Fibroblast of lung (primary cell): Measurements from ENCODE around the gene SLC13A5. TPM values are rescaled to one million over a fixed set of nuclear protein-coding genes. Genes with fewer than 3 reads are reported as not detected.

Experiments used
- DNase-seq, 2 donors: peaks; one replicate each; pipeline versions ENCODE4 v3.0.0 to v3.0.0-alpha.2; 2010; ENCODE audit warnings: low read depth in 2 of 2
- H2AFZ ChIP-seq: 2 replicates; pipeline ENCODE4 v1.5.1; 2012; ENCODE audit warnings: low read length, control low read depth, inconsistent platforms
- H3K27ac ChIP-seq: 2 replicates; pipeline ENCODE4 v1.5.1; 2011; ENCODE audit warnings: low read length, control low read depth; ENCODE audit not compliant: insufficient read depth
- H3K27me3 ChIP-seq: 2 replicates; pipeline ENCODE4 v1.5.1; 2011; ENCODE audit warnings: mild to moderate bottlenecking, low read length; ENCODE audit not compliant: control insufficient read depth, insufficient read depth
- H3K36me3 ChIP-seq: 2 replicates; pipeline ENCODE4 v1.5.1; 2011; ENCODE audit warnings: low read length; ENCODE audit not compliant: control insufficient read depth, insufficient read depth
- H3K4me1 ChIP-seq: 2 replicates; pipeline ENCODE4 v1.5.1; 2011; ENCODE audit warnings: low read length; ENCODE audit not compliant: control insufficient read depth, insufficient read depth; ENCODE audit errors: extremely low read depth
- H3K4me2 ChIP-seq: 2 replicates; pipeline ENCODE4 v1.5.1; 2011; ENCODE audit warnings: low read length, control low read depth; ENCODE audit not compliant: insufficient read depth; ENCODE audit errors: extremely low read depth
- H3K4me3 ChIP-seq, 4 experiments: fragments of 200-600 bp in 1 of 4; sonication (generic) in 1 of 4; replicated peaks in 1 of 4; 2 replicates each; pipeline ENCODE4 v1.5.1; 2011 to 2016; ENCODE audit warnings: low read length in 4 of 4, low read depth in 3 of 4, mild to moderate bottlenecking in 3 of 4, control low read depth in 2 of 4, inconsistent platforms in 1 of 4, mixed read lengths in 1 of 4; ENCODE audit not compliant: insufficient read depth in 1 of 4; ENCODE audit errors: control extremely low read depth in 1 of 4
- H3K79me2 ChIP-seq: 2 replicates; pipeline ENCODE4 v1.5.1; 2012; ENCODE audit warnings: mild to moderate bottlenecking, low read length, inconsistent platforms; ENCODE audit not compliant: control insufficient read depth, insufficient read depth
- H3K9ac ChIP-seq: 2 replicates; pipeline ENCODE4 v1.5.1; 2011; ENCODE audit warnings: mild to moderate bottlenecking, low read length, control low read depth; ENCODE audit not compliant: insufficient read depth
- H3K9me3 ChIP-seq: 2 replicates; pipeline ENCODE4 v1.5.1; 2012; ENCODE audit warnings: low read depth, low read length; ENCODE audit not compliant: control insufficient read depth, insufficient read depth
- H4K20me1 ChIP-seq: 2 replicates; pipeline ENCODE4 v1.5.1; 2011; ENCODE audit warnings: low read length; ENCODE audit not compliant: control insufficient read depth, insufficient read depth; ENCODE audit errors: extremely low read depth
- CTCF ChIP-seq, 2 donors: IDR thresholded peaks in 1 of 2; conservative IDR thresholded peaks in 1 of 2; 1 replicate in 1 of 2; 2 replicates in 1 of 2; pipeline ENCODE4 v1.5.1; 2011 to 2012; ENCODE audit warnings: low read length in 2 of 2, control low read depth in 1 of 2, inconsistent platforms in 1 of 2, low read depth in 1 of 2, mild to moderate bottlenecking in 1 of 2
- EZH2 ChIP-seq: IDR thresholded peaks from 2 replicates; pipeline ENCODE4 v1.5.1; 2012; ENCODE audit warnings: low read length, control low read depth, mild to moderate bottlenecking; ENCODE audit errors: missing control alignments
- polyA plus RNA-seq, 2 donors: library from polyadenylated mRNA; depleted of rRNA in 1 of 2; stranded (reverse) in 1 of 2; unstranded in 1 of 2; fragments of >200 nt; gene quantifications; 2 replicates each; pipeline ENCODE4 v1.2.1, GENCODE V29; 2011 to 2012; ENCODE audit warnings: missing spikeins in 1 of 2
- total RNA-seq: library from RNA; depleted of rRNA; stranded (reverse); fragments of >200 nt; gene quantifications from 2 replicates; pipeline ENCODE4 v1.2.1, GENCODE V29; 2014

The SLC13A5 gene
- total and polyA plus RNA-seq, 2 donors (not counting 1 experiment from before 2014, with no cell fraction given), result not detected

- H3K9me3 ChIP-seq, result no peaks in the 10 kb centered on the region
- no peak overlapping the region for H3K4me2 ChIP-seq
- no peaks in the 10 kb centered on the region for H3K27me3 ChIP-seq
- no peak for TF ChIP-seq EZH2
- TF ChIP-seq CTCF (conservative IDR thresholded peaks at IDR 0.05 in 1 of 2, IDR thresholded peaks at IDR 0.05 in 1 of 2; ENCODE audit: low read depth in 1 of 2, low read length in 2 of 2), result no peak
- DNase-seq, result no peak
- no peak overlapping the region for H3K27ac ChIP-seq
- H3K79me2 ChIP-seq, result no peaks in the 10 kb centered on the region
- no peaks in the 10 kb centered on the region for H4K20me1 ChIP-seq
- H2AFZ ChIP-seq, result no peak overlapping the region
- H3K36me3 ChIP-seq, result no peaks in the 10 kb centered on the region
- H3K4me3 ChIP-seq, result no peak overlapping the region
- H3K9ac ChIP-seq, result no peak overlapping the region
- no peaks in the 10 kb centered on the region for H3K4me1 ChIP-seq
Observed at GRCh38 chr17:6686026-6686425, 27.1 kb downstream of the SLC13A5 start.

GRCh38 chr17:6684881-6685767 is 28.0 kb downstream of the SLC13A5 start:
- no peaks in the 10 kb centered on the region for H3K9me3 ChIP-seq
- TF ChIP-seq CTCF (conservative IDR thresholded peaks at IDR 0.05 in 1 of 2, IDR thresholded peaks at IDR 0.05 in 1 of 2; ENCODE audit: low read depth in 1 of 2, low read length in 2 of 2) (no peak), EZH2 (no peak)

GRCh38 chr17:6684460-6684783 is 28.7 kb downstream of the SLC13A5 start:
- DNase-seq, result no peak
- H3K4me2 ChIP-seq, result no peak overlapping the region
- no peak overlapping the region for H2AFZ ChIP-seq
- no peak for TF ChIP-seq CTCF (conservative IDR thresholded peaks at IDR 0.05 in 1 of 2, IDR thresholded peaks at IDR 0.05 in 1 of 2; ENCODE audit: low read depth in 1 of 2, low read length in 2 of 2)
- TF ChIP-seq EZH2, result no peak
- no peaks in the 10 kb centered on the region for H4K20me1 ChIP-seq
- no peaks in the 10 kb centered on the region for H3K79me2 ChIP-seq
- H3K9me3 ChIP-seq, result no peaks in the 10 kb centered on the region
- no peak overlapping the region for H3K27ac ChIP-seq
- no peak overlapping the region for H3K9ac ChIP-seq
- H3K27me3 ChIP-seq, result no peaks in the 10 kb centered on the region
- no peaks in the 10 kb centered on the region for H3K36me3 ChIP-seq
- H3K4me1 ChIP-seq, result no peaks in the 10 kb centered on the region
- no peak overlapping the region for H3K4me3 ChIP-seq

More at GRCh38 chr17:6684881-6685767, 28.0 kb downstream of the SLC13A5 start:
- Histone ChIP-seq H3K9ac (no peak overlapping the region), H3K36me3 (no peaks in the 10 kb centered on the region), H3K27me3 (no peaks in the 10 kb centered on the region), H2AFZ (no peak overlapping the region), H3K4me2 (no peak overlapping the region), H3K27ac (no peak overlapping the region), H3K4me1 (no peaks in the 10 kb centered on the region), H4K20me1 (no peaks in the 10 kb centered on the region), H3K79me2 (no peaks in the 10 kb centered on the region), H3K4me3 (no peak overlapping the region)
- no peak for DNase-seq
